Thyroid gland (tissue), 4 donors: ENCODE measurements around the gene C5orf22.

ENCODE experiments used
- CTCF ChIP-seq, 6 experiments: fragments of 200-600 bp in 3 of 6; fragments of 450-650 bp in 3 of 6; sonication (generic) in 3 of 6; IDR thresholded peaks; one replicate each; pipeline ENCODE4 v1.5.1; 2016 to 2019; ENCODE audit warnings: antibody characterized with exemption in 6 of 6, mild to moderate bottlenecking in 2 of 6, inconsistent platforms in 1 of 6, moderate library complexity in 1 of 6
- POLR2A ChIP-seq, 2 donors: fragments of 450-650 bp; IDR thresholded peaks; one replicate each; pipeline ENCODE4 v1.6.1; 2017; ENCODE audit warnings: antibody characterized with exemption in 2 of 2, mild to moderate bottlenecking in 2 of 2, moderate library complexity in 1 of 2

- TF ChIP-seq CTCF (IDR thresholded peaks at IDR 0.05) (no peak), POLR2A (IDR thresholded peaks at IDR 0.05) (no peak)
Observed at GRCh38 chr5:31536873-31537272, 4.8 kb downstream of the C5orf22 start.
